Stomach smooth muscle (tissue), 2 donors: ENCODE results near the gene GNG8.
A peak's percentile ranks its signal among the peaks of the same experiment; 100 is the strongest.
"Not testable (repeated sequence)": the region's sequence is repeated elsewhere in the genome, so short reads cannot be mapped to it uniquely, and the experiment has no call there.

Experiments used
- H3K27ac ChIP-seq: one replicate; pipeline ENCODE4 v1.7.0; 2013; ENCODE audit warnings: mild to moderate bottlenecking, low read length, inconsistent platforms
- H3K27me3 ChIP-seq, 2 donors: one replicate each; pipeline ENCODE4 v1.7.0; 2013; ENCODE audit warnings: low read length in 2 of 2; ENCODE audit not compliant: insufficient read depth in 2 of 2, control insufficient read depth in 1 of 2
- H3K36me3 ChIP-seq, 2 donors: one replicate each; pipeline ENCODE4 v1.7.0; 2013; ENCODE audit warnings: low read length in 2 of 2; ENCODE audit not compliant: control insufficient read depth in 2 of 2, insufficient read depth in 2 of 2
- H3K4me1 ChIP-seq: one replicate; pipeline ENCODE4 v1.7.0; 2013; ENCODE audit warnings: low read length; ENCODE audit not compliant: control insufficient read depth, insufficient read depth
- H3K4me3 ChIP-seq, 2 donors: one replicate each; pipeline ENCODE4 v1.7.0; 2013; ENCODE audit warnings: low read length in 2 of 2
- H3K9ac ChIP-seq, 2 donors: one replicate each; pipeline ENCODE4 v1.7.0; 2013; ENCODE audit warnings: low read length in 2 of 2, mild to moderate bottlenecking in 1 of 2
- H3K9me3 ChIP-seq, 2 donors: one replicate each; pipeline ENCODE4 v1.7.0; 2013; ENCODE audit warnings: low read length in 2 of 2; ENCODE audit not compliant: control insufficient read depth in 2 of 2
- donor health status: healthy.
- donor health status: Pancreatic carcinoma.

GNG8 gene

GRCh38 chr19:46628970-46629369, 7.0 kb downstream of the GNG8 start:
- H3K4me3 ChIP-seq, H3K27ac ChIP-seq, H3K27me3 ChIP-seq, H3K36me3 ChIP-seq, H3K9me3 ChIP-seq, H3K9ac ChIP-seq: not testable (repeated sequence)
- H3K4me1 ChIP-seq = peaks cover 43% of the 10 kb centered on the region

DNA sequence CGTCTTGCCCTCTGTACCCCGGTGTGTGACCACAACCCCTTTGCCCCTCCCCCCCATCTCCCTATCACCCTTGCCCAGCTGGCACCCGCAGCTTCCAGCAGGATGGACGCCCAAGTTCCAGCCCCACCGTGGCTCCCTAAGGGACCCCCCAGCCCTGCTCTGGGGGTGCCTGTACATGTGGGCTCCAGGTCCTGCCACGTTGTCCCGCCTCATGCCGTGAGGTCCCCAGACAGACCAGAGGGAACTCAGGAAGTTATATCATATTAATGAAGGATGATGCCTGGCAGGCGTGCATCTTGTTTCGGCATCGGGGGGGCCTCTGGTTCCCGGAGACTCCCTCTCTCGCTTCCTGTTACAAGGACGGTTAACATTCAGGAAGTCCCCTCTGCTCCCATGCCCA, 9.6 kb downstream of the GNG8 start:
- peak overlapping the region; percentile 76 for H3K27ac ChIP-seq
- no peaks in the 10 kb centered on the region for H3K36me3 ChIP-seq
- no peak overlapping the region for H3K4me3 ChIP-seq
- no peaks in the 10 kb centered on the region for H3K27me3 ChIP-seq
- H3K9ac ChIP-seq = no peak overlapping the region
- H3K4me1 ChIP-seq = peaks cover 53% of the 10 kb centered on the region
- no peaks in the 10 kb centered on the region for H3K9me3 ChIP-seq

GRCh38 chr19:46625731-46626130, 10.3 kb downstream of the GNG8 start:
- H3K4me1 ChIP-seq = peaks cover 55% of the 10 kb centered on the region

DNA sequence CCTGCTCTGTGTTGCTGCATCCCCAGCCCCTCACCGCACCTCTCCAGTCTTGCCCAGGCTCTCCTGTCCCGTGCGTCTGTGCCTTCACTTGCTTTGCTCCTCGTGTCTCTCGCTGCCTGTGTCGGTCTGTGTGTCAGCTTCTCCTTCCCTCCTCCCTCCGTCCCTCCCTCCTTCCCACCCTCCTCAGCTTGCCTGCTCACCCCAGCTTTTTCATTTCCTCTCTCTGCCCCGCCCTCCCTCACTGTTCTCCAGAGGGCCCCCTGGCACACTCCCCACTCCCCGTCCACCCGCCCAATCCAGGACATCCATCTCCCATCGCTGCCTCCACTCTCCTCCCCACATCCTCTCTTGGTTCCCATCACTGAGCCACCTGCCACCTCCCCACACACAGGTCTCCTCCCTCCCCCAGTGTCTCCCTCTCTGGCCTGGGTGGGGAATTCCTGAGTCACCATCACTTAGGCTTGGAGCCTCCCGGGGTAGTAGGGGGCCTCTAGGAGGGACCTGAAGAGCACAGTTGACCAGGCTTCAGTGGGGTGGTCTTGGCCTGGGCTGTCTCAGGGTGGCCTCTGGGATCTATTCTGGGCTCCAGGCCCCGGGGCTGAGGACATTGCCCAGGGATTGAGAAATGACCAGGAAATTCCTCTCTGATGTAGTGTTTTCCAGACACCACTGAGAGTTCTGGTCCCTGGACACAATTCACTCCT, 10.9 kb downstream of the GNG8 start, which contains the start of gene PTGIR:
Gene PTGIR, minus strand, starts transcription at position 132 of the 704 bp plus-strand sequence. CDS start 864 bp downstream, outside the sequence.
- Histone ChIP-seq H3K9ac (peak within 1 kb of the TSS; percentile 36 to 51), H3K4me1 (peaks cover 58% of the 10 kb centered on the region), H3K36me3 (no peaks in the 10 kb centered on the region), H3K27me3 (no peaks in the 10 kb centered on the region), H3K27ac (peak within 1 kb of the TSS; percentile 76), H3K4me3 (peak within 1 kb of the TSS in 1 of 2 donors; percentile 69), H3K9me3 (no peaks in the 10 kb centered on the region)

More at GRCh38 chr19:46625731-46626130, 10.3 kb downstream of the GNG8 start:
- H3K36me3 ChIP-seq = no peaks in the 10 kb centered on the region
- no peak overlapping the region for H3K4me3 ChIP-seq
- H3K9ac ChIP-seq = peak overlapping the region in 1 of 2 donors; percentile 51
- H3K27me3 ChIP-seq = no peaks in the 10 kb centered on the region
- no peaks in the 10 kb centered on the region for H3K9me3 ChIP-seq
- peak overlapping the region; percentile 76 for H3K27ac ChIP-seq

GRCh38 chr19:46623915-46624502, 12.0 kb downstream of the GNG8 start:
- Histone ChIP-seq H3K36me3 (no peaks in the 10 kb centered on the region), H3K27ac (peak overlapping the region; percentile 76), H3K4me1 (peaks cover 65% of the 10 kb centered on the region), H3K4me3 (peak overlapping the region in 1 of 2 donors; percentile 69), H3K9ac (peak overlapping the region in 1 of 2 donors; percentile 40), H3K27me3 (no peaks in the 10 kb centered on the region), H3K9me3 (no peaks in the 10 kb centered on the region)

DNA sequence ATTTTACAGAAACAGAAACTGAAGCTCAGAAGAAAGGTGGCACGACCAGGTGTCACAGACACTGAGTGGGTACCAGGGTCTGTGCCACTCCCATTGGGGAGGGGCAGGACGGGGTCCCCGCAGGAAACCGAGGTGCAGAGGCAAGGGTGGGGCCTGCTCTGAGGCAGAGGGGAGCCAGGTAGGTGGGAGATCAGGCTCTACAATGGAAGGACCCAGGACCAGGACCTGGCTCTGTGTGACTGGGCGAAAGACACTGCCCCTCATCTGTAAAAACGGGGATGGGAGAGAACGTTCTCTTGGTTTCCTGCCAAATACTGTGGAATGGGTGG, 13.9 kb downstream of the GNG8 start:
- Histone ChIP-seq H3K27me3 (no peaks in the 10 kb centered on the region), H3K4me1 (peaks cover 74% of the 10 kb centered on the region), H3K9me3 (no peaks in the 10 kb centered on the region), H3K36me3 (no peaks in the 10 kb centered on the region), H3K27ac (peak overlapping the region; percentile 80), H3K4me3 (peak overlapping the region; percentile 26 to 76), H3K9ac (peak overlapping the region in 1 of 2 donors; percentile 40)

DNA sequence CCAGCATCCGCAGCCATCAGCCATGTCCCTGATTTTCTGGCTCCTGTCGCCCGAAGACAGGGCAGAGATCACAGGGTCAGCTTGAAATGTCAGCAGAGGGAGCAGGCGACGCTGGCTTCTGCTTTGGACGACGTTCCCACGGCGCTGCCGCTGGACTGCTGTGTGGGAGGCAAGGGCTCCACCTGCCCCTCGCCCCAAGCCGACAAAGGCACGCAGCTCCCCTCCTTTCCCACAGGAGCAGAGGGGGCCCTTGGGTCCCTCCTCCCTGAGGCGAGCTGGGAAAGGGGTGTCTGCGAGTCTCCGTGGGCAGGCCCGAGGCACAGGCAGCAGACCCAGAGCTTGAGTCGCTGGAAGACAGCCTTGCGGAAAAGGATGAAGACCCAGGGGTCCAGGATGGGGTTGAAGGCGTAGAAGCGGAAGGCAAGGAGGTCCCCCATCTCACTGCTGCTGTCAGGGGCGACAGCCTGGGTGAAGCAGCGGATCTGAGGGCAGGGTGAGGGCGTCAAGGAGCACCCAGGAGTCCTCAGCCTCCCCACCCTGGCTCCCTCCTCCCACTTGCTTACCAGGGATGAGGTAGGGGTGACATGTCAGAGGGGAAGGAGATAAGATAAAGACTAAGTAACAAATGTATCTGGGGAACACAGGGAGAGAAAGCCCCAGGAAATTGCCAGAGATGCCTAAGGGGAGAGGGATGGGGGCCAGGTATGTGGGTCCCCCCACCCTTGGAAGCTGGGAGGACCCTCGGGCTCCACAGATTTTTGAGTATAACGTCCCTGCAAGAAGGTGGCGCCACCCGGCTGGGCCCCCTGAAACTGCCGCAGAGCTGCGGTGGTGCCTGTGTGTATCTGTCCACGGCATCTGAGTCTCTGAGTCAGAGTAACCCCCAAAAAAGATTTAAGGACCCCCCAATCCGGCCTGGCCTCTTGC, 14.5 kb downstream of the GNG8 start:
- Histone ChIP-seq H3K9ac (peak overlapping the region; percentile 40 to 76), H3K4me1 (peaks cover 80% of the 10 kb centered on the region), H3K27me3 (no peaks in the 10 kb centered on the region), H3K27ac (peak overlapping the region; percentile 80), H3K9me3 (no peaks in the 10 kb centered on the region), H3K4me3 (peak overlapping the region; percentile 56 to 76), H3K36me3 (no peaks in the 10 kb centered on the region)

GRCh38 chr19:46620716-46621115, 15.3 kb downstream of the GNG8 start:
- no peaks in the 10 kb centered on the region for H3K27me3 ChIP-seq
- H3K4me1 ChIP-seq = peaks cover 78% of the 10 kb centered on the region
- peak overlapping the region; percentile 80 for H3K27ac ChIP-seq
- H3K9me3 ChIP-seq = no peaks in the 10 kb centered on the region
- H3K4me3 ChIP-seq = peak overlapping the region; percentile 56 to 76
- no peaks in the 10 kb centered on the region for H3K36me3 ChIP-seq
- peak overlapping the region; percentile 26 to 76 for H3K9ac ChIP-seq

DNA sequence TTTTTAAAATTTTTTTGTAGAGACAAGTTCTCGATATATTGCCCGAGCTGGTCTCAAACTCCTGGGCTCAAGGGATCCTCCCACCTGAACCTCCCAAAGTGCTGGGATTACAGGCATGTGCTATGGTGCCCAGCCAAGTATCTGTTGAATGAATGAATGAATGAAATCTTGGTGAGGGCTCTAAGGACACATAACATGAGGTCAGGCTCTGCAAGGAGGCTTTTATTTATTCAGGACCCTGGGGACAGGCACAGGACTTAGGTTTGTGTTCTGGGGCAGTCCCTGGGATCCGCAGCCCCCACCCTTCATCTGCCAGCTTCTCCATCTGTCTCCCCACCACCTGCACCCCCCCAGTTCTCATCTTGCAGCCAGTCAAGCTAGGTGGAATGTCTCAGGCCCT, 15.7 kb downstream of the GNG8 start:
- Histone ChIP-seq H3K27me3 (no peaks in the 10 kb centered on the region), H3K4me1 (peaks cover 74% of the 10 kb centered on the region), H3K27ac (peak overlapping the region; percentile 80), H3K9me3 (no peaks in the 10 kb centered on the region), H3K36me3 (no peaks in the 10 kb centered on the region), H3K4me3 (peak overlapping the region; percentile 34 to 76), H3K9ac (peak overlapping the region in 1 of 2 donors; percentile 26)

GRCh38 chr19:46618670-46619231, 17.3 kb downstream of the GNG8 start:
- Histone ChIP-seq H3K4me3 (no peak overlapping the region), H3K4me1 (peaks cover 68% of the 10 kb centered on the region), H3K9ac (no peak overlapping the region), H3K27me3 (no peaks in the 10 kb centered on the region), H3K27ac (no peak overlapping the region), H3K36me3 (no peaks in the 10 kb centered on the region), H3K9me3 (no peaks in the 10 kb centered on the region)
